ENCODE measurements around the gene PAIP2B.
"Not testable (repeated sequence)": the region's sequence is repeated elsewhere in the genome, so short reads cannot be mapped to it uniquely, and the experiment has no call there.

Gene PAIP2B, protein sequence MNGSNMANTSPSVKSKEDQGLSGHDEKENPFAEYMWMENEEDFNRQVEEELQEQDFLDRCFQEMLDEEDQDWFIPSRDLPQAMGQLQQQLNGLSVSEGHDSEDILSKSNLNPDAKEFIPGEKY

DNA sequence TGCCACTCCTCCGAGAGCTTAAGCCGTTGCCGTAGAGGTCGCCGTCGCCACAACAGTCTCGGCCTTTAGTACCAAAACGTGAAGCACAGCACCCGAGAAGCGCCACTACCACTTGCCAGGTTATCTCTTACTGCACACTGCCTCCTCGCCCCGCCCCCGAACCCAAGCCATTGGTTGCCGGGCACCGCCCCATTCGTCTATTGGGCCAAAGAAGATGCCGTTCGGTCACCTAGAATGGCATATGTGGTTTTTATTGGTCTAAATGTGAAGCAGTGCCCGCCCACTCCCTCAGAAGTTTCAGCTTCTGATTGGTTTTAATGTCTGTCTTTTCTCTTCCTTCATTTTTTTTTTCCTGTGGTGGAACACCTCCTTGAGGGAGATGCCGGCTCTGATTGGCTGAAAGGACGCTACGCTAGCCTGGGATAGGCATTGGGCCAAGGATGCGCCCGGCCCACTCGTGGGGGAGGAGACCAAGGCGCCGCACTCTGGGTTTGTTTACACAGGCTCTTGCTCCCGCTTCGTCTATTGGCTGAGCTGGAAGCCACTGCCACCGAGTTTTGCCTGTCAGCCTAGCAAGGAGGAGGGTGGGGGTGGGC is at the start of gene PAIP2B:
Gene PAIP2B (minus strand): TSS at position 139 of the 596 bp plus-strand sequence. CDS start 24,514 bp downstream, outside the sequence.
- DNase-seq (ENCODE audit: low spot score), result peak; percentile 96

DNA sequence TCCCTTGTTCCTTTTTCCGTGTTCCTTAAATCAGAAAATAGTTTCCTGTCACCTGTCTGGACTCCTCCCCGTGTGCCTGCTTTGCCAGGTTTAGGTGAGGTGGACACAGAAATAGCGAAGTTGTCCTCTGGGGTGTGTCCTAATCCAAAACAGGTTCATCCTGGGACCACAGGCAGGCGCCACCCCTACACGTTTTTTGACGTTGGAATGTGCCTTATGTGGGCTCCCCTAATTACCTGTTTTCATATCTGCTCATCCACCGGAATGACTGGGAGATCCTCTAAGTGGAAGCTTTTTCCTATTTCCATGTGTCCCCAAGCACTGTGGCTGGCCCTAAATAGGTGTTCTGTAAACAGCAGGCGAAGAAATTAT is 49.0 kb upstream of the PAIP2B start:
- DNase-seq (ENCODE audit: low spot score), result no peak

DNA sequence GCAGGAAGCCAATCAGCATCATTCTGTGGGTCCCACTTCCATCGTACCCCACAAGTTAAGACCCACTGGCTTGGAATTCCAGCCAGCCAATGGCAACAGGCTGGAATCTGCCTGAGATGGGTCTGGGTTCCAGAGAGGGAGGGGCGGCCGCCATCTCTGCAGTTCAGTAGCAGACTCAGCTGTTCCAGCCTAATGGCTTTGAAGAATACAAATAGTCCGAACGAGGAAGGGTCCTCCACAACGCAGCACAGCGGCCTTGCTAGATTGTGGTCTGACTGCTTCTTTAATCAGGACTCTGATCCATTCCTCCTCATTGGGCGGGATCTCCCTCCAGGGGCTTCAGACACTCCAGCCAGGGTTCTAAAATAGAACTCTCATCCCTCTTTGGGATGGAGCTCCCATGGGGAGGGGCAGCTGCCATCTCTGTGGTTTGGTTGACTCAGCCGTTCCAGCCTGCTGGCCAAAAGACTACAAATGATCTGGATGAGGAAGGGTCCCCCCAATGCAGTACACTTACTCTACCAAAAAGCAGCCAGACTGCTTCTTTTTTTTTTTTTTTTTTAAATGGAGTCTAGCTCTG is 42.7 kb upstream of the PAIP2B start:
- DNase-seq (ENCODE audit: low spot score), result no peak

DNA sequence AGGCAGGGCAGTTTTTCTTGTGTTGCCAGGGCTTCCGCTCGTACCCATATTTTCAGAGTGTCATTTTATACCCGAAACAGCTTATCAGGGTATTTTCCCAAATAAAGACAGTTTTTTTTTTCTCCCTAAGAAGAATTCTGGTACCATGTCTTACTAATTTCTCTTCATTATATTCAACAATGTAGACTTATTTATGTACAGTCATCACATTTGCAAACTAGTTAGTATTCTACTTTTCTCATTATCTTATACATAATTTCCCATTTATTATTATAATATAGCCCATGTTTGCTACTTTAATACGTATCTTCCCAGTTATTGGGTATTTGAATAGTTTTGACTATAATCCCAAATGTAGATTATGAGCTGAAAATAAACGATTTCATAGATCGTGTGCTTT is 36.5 kb upstream of the PAIP2B start:
- DNase-seq (ENCODE audit: low spot score), result no peak

DNA sequence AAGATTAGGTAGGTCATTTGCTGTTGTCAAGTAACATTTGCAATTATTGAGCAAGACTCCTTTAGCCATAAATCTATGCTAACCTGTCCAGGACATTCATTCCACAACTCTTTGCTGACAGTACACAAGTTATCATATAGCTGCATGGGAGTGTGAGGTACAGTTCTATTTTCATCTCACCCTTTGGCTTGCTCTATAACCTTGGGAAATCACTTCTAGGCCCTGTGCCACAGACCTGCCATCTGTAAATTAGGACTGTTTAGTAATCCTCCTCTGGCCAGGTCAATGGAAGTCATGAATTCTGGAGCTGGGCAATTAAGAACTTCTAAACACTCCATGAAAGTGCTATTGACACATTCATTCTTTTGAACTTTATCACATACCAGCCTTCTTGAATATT is 34.6 kb upstream of the PAIP2B start:
- no peak for DNase-seq (ENCODE audit: low spot score)

DNA sequence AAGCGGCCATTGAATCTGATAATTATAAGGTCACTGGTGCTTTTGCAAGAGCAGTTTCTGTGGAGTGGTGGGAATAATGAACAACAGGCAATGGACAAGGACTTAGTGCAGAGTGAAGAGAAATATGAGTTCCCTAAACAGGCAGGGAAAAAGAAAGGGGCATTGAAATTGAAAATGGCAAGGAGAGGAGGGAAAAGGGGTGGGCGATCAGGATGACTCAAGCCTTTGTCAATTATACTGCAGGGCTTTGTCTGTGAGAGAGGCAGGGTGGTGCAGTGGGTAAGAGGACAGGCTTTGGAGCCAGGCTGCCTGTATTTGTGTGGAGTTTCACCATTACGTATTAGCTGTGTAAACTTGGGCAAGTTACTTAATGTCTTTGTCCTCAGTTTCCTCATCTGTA is 29.5 kb upstream of the PAIP2B start:
- no peak for DNase-seq (ENCODE audit: low spot score)

DNA sequence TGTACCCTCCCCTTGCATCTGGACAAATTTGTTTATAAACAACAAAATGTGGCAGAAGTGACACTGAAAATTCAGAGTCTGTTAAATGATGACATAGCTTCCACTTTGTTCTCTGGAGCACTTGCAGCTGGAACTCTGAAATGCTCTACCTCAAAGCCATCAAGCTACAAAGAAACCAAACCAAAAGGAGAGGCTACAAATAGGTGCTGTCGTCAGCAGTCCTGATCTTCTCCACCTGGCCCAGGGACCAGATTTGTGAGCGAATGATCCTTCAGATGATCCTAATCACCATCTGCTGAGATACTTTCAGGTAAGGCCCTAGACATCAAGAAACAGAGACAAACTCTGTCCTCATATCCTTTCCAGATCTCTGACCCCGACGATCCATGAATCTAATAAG is 27.9 kb upstream of the PAIP2B start:
- no peak for DNase-seq (ENCODE audit: low spot score)

DNA sequence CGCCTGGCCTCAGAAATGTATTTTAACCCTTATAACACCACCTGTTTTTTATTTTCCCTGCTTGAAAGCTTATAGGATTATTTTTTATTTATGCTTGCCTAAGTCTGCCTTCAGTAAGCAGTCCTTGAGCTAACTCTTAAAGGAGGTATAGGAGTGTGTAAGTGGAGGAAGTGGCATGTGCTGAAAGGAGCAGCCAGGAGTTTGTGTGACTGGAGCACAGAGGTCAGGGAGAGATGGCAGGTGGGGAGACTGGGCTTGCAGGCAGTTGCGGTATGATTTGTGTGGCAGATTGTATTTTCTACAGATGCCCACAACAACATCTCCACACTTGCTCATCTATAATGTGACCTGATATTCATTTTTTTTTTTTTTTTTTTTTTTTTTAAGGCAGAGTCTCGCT is 27.2 kb upstream of the PAIP2B start:
- no peak for DNase-seq (ENCODE audit: low spot score)

DNA sequence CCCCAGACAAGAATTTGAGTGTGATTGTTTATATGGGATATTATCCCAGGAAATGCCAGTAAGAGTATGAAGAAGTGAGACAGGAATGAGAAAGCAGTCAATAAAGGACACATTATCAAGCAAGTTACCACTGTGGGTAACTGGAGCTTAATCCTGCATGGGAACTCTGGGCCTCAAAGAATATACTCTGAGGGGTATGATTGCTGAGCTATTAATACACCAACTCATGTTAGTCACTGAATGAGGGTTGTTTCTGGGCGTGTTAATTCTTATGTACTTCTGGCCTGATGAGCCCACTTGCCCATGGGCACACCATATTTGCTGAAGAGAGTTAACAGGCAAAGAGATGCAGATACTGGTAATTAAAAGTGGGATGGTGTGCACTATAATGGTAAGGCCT is 26.6 kb upstream of the PAIP2B start:
- DNase-seq (ENCODE audit: low spot score), result no peak

DNA sequence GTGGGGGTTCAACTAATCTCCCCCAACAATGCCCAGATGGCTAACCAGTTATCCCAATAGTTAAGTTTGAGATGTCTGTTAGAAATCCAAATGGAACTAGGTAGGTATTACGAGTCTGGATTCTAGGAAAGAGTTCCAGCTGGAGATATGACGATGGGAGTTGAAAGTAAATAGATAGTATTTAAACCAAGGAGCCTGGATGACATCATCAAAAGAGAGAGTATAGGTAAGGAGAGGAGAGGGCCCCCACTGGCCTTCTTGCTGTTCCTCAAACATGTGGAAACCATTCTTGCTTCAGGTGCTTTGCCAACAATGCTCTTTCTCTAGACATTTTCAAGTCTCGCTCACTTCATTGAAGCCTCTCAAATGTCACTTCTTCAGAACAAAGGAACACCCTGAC is 26.0 kb upstream of the PAIP2B start:
- DNase-seq (ENCODE audit: low spot score), result no peak

DNA sequence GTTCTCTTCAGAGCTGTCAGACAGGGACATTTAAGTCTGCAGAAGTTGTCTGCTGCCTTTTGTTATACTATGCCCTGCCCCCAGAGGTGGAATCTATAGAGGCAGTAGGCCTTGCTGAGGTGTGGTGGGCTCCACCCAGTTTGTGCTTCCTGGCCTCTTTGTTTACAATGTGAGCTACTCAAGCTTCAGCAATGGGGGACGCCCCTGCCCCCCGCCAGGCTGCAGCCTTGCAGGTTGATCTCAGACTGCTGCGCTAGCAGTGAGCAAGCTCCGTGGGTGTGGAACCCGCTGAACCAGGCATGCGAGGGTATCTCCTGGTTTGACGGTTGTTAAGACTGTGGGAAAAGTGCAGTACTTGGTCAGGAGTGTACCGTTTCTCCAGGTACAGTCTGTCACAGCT is 24.0 kb upstream of the PAIP2B start:
- DNase-seq (ENCODE audit: low spot score), result no peak

DNA sequence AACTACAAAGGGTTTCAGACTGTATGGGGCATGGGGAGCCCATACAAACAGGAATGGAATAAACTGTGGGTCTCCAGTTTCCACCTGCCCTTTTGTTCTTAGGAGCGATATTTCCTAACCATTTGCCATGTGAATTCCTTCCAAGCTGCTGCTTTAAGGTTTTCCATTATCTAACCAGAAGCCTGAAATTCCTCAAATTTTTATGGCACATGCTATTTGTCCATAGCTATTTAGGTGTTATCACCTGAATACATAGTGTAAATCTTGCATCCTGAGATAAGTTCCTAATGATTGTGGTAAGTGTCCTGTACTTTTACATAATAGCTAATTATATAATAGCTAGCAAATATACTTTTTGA is 17.4 kb upstream of the PAIP2B start:
- no peak for DNase-seq (ENCODE audit: low spot score)

DNA sequence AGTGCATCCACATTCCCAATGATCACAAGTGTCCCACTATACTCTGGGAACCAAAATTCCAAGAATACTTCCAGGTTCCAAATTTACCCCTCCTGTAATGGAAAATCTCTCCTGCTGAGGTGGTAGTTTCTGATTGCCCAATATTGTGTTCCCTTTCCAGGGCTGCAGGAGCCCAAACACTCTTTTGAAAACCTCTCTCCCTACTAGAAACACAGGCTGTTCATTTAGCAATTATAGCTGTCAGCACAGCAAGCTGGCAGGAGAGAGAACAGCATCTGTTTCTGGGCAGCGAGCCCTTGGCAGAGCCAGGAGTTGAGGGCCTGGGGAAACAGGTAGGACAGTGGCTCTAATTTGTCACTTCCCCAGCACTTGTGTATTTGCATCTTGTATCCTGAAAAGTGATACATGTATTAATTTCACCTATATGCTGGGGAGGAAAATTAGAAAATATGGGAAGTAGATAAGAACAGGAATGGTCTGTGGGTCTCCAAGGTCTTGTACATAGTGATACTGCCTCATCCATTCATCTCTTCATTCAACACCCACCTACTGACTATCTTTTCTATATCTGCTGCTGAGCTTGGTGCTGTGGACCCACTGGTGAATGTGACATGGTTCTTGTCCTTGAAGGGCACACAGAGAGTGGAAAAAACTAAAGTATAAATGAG is 16.9 kb upstream of the PAIP2B start:
- no peak for DNase-seq (ENCODE audit: low spot score)

DNA sequence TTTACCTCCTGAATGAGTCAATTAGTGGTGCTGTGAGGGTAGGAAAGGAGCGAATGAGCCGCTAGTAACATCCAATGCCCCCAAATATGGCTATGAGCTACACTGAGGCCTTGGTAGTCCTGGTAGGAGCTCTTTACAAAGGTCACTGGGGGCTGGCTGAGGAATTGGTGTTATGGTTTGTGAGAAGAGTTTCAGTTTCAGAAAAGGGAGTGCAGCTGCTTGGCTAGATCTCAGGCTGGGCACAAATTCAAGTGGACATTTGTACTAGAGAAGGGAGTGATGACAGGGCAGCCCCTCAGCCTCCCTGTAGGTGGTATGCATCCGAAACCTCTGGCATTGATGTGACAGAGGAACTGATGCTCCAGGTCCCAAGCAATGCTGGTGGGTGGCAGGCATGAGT is 13.9 kb upstream of the PAIP2B start:
- DNase-seq (ENCODE audit: low spot score), result no peak

DNA sequence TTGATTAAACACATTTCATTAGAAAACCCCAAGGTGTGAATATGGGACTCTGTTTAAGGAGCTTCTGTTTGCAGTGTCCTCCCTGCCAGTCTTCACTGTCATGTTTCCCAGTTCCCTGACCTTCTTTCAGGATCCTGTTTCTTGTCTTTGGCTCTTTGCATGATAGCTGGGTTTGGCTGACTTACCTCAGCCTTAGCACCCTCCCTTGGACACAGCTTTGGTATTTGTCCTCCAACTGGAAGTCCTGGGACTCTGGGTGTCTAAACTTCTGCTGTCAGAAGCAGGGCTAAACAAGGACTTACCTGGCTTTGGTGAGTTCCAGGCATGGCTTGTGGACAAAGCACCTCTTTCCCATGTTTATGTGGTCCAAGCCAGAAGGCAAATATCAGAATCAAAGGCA is 11.2 kb upstream of the PAIP2B start:
- DNase-seq (ENCODE audit: low spot score), result no peak

DNA sequence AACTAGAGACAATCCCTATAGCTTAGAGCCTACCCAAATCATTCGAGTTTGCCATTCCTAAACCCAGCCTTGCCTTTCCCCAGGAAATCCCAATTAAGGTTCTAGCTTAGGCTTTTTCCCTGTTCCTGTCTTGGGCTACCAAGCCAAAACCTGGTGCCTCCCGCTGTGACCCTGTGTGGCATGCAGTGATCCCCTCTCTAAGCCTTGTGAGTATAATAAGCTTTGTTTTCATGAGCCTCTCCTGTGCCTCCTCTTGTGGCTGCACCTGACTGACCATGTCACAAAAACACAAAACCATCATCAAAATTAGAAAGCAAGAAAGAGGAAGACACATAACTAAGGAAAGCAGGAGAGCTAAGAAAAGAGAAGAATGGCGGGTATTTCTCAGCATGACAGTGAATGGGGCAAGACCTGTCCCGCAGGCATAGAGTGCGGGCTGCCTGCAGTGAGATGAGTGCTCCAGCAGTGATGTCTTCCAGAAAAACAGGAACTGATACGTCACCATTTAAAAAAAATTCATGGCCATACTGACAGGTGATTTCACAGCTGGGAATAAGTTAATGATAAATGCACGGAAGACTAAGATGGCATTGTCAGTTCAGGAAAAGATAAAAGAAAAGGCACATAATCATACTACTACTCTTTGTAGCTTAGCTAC is 9.2 kb upstream of the PAIP2B start:
- no peak for DNase-seq (ENCODE audit: low spot score)

DNA sequence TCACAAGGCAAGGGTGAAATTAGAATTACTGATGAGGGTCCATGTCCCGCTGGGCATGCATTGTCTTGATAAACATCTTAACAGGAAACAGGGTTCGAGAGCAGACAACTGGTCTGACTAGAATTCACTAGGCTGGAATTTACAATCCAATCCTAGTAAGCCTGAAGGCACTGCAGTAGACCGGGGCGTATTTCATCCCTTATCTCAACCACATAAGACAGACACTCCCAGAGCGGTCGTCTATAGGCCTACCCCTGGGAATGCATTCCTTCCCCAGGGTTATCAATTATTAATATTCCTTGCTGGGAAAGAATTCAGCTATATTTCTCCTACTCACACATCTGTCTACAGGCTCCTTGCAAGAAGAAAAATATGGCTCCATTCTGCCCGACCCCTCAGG is 6.2 kb upstream of the PAIP2B start:
- DNase-seq (ENCODE audit: low spot score), result not testable (repeated sequence)

DNA sequence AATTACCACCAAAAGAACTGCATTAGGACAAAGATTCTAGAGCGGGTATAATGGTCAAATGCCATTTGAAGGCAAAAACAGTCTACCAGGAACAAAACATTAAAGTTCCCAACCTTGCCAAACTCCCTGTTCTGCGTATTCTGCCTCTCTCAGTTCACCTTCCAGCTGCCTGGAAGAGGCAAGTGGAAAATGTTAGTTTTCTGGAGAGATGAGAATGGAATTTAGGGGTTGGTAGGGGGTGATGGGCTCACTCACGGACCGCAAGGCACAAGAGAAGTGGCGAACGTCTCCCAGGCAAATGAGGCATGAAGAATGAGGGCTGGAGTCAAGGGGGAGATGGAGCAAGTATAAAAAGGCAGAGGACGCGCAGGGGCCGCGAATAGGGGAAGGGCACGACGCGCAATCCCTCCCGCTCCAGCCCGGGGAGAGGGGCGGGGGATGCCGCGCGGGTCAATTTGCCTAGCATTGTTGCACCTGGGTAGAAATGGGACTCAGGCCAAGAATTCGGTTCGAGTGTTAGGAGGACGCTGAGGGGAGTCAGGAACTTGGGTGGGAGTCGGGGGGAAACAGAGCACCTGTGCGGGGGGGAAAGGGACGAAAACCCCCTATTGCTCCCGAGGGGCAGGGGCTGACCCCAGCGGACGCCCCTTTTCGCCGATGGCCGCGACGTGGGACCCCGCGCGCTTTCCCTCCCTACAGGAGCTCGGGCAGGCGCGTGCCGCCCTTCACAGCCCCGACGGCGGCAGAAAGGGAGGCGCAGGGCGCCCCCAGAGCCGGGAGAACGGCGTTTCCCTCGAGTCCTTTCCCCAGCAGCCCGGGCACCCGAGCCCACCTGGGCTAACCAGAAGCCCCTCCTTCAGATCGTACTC is 573 bp downstream of the PAIP2B start:
- peak; percentile 17 for DNase-seq (ENCODE audit: low spot score)

DNA sequence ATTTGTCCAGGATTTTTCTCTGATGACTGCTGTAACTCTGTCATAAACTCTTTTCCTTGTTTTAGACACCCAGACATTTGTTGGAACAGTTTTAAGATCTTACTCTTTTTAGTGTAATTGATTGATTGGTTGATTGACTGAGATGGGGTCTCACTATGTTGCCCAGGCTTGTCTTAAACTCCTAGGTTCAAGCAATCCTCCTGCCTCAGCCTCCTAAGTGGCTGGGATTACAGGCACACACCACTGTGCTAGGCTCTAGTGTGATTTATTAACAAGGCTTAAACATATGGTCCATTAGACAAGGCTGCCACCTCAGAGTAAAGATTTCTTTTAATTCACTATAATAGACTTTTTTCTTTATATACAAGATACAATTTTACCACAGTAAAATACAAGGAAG is 2.0 kb downstream of the PAIP2B start:
- DNase-seq (ENCODE audit: low spot score), result no peak

DNA sequence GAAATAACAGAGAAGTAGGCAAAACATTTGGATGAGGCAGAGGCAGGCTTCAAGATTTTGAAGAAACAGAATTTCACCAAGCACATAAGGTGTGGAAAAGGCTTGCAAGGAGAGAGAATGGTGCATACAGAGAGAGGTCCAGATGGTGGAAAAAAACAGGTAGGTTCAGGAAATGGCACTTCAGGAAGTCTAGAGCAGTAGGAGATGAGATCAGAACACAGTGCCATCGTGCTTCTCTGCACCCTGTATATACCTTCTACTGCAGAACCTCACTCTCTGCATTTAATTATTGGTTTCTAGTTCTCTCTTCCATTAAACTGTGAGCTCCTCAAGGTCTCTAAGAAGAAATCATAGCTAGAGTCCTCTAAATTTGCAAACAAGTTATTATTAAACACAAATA is 2.4 kb downstream of the PAIP2B start:
- no peak for DNase-seq (ENCODE audit: low spot score)

DNA sequence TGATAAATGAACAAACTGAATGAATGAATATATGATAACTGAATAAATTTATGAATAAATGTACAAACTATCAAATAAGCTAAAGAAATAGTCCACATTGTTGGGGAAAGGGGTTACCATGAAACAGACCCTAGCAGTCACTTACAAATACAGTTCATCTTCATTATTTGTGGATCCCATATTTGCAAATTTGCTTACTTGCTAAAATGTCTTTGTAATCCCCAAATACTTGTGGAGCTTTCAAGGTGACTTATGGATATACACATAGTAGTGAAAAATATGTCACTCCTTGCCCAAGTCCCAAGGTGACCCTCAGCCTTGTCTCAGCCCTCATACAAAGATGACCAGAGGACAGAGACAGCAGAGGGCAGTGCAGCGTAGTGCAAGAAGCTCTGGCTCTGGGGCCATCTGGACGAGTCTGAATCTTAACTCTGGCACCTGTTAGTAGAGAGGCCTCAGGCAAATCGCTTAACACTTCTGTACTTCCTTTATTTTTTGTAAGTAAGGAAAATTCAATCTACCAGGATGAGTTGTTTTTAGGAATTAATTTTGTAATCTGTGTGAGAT is 3.1 kb downstream of the PAIP2B start:
- peak; percentile 44 for DNase-seq (ENCODE audit: low spot score)

DNA sequence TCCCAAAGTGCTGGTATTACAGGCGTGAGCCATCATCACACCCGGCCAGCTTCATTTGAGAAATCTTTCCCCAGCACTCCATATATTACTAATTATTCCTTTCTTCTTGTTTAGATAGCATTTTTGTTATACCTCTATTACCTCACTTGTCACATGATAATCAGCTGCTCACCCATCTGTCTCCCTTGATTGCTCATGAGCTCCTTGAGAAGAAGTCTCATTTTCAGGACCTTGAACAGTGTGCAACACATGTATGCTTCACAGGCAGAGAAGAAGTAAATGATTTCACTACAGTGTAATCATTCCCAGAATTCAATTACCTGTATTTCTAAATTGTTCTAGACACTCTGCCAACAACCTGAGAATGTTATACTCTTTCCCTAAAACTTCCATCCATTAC is 6.2 kb downstream of the PAIP2B start:
- no peak for DNase-seq (ENCODE audit: low spot score)

Data from AG20443 (cell line).